GM19238 (cell line): ENCODE data around the gene TSC22D4.
"Not testable (repeated sequence)": the region's sequence is repeated elsewhere in the genome, so short reads cannot be mapped to it uniquely, and the experiment has no call there.

Source experiments
- DNase-seq: peaks from one replicate; pipeline ENCODE4 v3.0.0; 2011; ENCODE audit warnings: low spot score; ENCODE audit not compliant: insufficient read length

Gene TSC22D4

DNA sequence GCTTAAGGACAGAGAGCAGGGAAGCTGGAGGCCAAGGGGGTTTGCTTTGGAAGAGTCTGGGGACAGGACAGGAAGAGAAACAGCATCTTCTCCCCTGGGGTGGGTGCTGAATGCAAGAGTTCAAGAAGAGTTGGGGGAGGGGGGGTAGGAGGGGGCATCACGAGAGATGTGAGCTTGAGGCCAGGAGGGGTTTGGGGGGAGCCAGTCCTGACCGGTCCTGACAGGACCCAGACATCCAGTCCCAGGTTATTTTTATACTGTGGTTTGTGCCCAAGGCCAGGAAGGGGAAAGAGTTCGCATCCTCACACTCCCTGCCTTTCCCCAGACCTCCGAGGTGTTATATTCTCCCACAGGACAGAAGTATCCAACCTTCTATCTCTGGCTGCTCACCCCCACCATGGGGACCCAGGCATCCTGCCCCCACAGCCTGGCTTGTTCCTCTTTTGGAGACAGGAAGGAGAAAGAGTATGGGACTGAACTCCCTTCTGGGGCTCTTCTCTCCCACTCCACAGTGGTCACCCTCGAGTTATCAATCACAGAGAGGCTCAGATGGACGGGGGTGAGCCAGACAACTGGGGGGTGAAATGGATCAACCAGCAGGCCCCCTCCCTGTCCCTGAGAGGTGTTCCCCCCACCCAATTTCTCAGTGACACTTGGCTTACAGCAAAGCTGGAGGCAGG is 2.8 kb downstream of the TSC22D4 start:
- DNase-seq: no peak

DNA sequence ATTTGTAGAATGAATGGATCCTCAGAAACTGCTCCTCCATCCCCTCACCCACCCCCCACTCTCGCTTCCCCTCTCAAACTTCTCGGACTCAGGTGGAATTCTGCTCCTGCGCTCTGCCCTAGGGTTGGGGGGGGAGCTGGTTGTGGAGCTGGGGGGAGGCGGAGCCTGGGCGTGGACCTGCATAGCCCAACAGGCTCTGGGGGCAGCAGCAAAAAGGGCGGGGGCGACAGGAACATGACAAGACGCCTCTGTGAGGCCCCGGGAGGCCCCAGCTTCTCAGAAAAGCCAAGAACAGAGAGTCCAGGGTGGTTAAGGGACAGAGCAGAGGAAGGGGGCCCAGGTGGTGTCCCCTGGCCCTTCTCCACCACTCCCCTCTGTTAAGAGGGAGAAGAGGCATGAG is 3.5 kb downstream of the TSC22D4 start:
- no peak for DNase-seq

DNA sequence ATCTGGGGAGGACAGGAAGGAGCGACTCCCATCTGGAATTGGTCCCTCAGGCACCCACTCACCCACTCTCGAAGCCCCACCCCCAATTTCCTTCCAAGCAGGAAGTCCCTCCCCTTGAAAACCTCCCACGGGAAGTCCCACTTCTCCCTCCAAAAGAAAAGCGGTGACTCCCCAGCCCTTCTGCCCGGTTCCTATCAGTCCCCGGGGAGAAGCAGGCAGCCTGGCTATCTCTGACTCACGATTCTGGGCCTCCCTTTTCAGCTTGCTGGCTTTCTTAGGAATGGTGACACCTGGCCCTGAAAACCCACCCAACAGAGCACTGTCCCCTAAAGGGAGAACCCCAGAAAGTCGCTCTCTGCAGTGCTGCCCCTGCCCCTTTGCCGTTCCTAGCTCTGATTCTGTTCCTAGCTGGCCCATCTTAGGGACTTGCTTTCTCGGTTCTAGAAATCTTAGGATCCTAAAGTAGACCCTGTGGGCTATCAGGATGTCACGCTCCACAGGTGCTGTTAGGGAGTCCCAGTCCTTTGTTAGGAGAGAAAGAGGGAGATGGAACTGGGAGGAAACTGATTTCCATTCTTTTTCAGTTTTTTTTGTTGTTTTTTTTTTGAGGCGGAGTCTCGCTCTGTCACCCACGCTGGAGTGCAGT is 6.0 kb downstream of the TSC22D4 start:
- no peak for DNase-seq

DNA sequence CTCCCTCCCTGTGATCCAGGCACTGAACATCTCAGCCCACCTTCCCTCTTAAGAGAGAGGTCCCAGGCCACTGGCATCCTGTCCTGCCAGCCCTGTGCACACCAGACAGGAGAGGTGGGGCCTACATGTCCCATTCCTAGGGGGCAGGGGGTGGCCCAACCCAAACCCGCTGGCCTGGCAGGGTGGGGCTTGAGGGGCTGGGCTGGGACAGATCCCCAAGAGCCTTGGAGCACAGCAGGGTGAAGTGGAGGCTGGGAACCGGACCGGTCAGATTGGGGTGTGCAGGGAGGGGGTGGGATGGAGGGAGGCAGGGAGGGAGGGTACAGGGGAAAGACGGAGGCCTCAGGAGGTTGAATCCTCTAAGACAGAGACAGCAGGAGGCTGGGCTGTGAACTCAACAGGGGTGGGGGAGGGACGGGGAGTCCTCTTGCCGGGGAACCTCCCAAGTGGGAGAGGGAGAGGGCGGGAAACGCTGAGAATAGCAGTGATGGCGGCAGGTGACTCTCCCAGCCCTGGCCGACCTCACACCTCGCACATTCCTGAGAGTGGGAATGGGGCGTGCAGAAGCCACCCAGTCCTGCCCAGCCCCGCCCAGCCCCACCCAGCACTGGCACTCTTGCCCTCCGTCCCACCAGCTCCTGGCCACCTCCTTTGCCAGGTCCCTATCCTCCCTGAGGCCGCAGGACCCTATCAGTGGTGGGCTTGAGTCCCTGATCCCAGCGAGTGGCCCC is 6.7 kb downstream of the TSC22D4 start:
- no peak for DNase-seq

GRCh38 chr7:100471021-100471420 is 8.0 kb downstream of the TSC22D4 start:
- DNase-seq: no peak

GRCh38 chr7:100469227-100470044 is 9.6 kb downstream of the TSC22D4 start:
- peak; percentile 95 for DNase-seq

DNA sequence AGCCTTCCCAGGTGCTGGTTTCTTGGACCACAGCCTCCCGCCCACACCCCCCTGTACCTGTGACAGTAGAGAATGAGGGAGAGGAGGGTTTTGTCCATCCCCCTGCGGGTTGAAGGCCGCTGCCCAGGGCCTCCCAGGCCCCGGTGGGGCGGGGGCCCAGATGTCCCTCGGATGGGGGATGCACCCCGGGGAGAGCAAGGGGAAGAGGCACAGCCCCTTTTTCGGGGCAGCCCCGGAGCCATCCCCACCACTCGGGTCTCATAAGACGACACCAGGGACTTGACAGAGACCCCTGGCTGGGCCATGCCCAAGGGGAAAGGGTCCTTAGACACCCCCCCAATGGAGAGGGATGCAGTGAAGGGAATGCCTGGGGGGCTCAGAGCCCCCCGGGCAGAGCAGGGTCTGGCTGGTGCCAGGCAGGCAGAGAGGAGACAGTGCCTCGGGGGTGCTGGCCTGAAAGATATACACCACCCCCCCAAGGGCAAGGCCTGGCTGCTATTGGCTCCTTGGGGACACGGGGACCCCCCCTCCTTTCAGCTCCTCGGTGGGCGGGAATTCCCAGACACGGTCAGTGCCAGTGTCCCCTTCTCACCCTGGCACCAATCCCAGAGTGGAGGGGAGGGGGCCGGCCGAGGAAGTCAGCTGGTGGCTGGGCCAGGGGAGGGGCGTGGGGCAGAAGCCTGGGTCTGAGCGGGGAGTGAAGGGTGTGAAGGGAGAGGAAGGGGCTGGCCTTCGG is 11.2 kb downstream of the TSC22D4 start:
- no peak for DNase-seq

DNA sequence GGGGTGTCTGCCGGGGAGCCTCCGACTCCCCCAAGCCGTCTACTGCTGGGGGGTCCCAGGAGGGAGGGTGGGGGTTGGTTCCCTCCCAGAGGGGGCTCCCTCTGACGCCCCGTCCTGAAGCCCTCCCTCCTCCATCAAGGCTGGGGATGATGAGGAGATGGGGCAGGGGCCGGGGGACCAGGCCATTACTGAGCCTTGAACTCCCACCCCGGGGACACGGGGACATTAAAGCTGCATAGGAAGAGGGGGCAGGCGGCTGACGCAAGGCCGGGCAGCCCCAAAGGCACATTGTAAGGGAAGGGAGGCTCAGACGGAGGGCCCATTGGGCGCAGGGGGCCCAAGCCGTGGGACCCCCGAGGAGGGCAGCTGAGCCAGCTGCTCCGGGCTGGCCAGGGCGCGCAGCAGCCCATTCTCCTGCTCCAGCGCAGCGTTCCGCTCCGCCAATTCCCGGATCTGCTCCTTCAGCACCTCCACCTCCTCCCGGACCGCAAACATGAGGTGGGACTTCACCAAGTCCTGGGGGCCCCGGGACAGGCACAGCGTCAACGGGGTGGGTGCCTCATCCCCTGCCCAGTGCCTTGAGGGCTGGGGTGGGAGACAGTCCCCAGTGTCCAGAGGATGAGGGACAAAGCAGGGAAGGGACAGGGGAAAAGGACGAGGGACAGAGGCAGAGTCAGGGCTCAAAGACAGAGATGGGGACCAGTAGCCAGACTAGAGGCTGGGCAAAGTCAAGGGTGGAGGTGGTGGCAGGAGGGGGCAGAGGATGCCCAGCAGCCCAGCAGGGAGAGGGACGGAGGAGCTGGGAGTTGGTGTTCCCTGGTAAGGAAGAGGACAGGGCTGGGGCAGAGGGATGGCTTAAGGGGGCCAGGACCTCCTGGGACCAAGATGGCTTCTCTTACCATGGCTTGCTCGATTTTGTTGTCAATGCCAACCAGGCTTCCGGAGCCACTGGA is 12.1 kb downstream of the TSC22D4 start:
- DNase-seq: no peak

- no peak for DNase-seq
Measured at GRCh38 chr7:100465702-100466311, 13.2 kb downstream of the TSC22D4 start.

- DNase-seq: no peak
Measured at GRCh38 chr7:100465299-100465698, 13.7 kb downstream of the TSC22D4 start.

DNA sequence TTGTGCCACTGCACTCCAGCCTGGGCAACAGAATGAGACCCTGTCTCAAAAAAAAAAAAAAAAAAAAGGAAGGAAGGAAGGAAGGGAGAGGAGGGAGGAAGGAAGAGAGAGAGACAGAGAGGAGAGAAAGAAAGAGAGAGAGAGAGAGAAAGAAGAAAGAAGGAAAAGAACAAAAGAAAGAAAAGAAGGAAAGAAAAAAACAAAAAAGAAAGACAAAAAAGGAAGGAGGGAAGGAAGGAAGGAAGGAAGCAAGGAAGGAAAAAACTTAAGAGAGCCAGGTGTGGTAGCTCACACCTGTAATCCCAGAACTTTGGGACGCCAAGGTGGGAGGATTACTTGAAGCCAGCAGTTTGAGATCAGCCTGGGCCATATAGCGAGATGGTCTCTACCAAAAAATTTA is 14.2 kb downstream of the TSC22D4 start:
- DNase-seq: no peak

GRCh38 chr7:100464210-100464660 is 14.8 kb downstream of the TSC22D4 start, which contains the start of gene SPACDR:
TSS of gene SPACDR (minus strand) at chr7:100464260. CDS start at chr7:100464025, 235 bp downstream.
- DNase-seq: no peak

GRCh38 chr7:100457033-100457432 is 22.0 kb downstream of the TSC22D4 start:
- DNase-seq: no peak

DNA sequence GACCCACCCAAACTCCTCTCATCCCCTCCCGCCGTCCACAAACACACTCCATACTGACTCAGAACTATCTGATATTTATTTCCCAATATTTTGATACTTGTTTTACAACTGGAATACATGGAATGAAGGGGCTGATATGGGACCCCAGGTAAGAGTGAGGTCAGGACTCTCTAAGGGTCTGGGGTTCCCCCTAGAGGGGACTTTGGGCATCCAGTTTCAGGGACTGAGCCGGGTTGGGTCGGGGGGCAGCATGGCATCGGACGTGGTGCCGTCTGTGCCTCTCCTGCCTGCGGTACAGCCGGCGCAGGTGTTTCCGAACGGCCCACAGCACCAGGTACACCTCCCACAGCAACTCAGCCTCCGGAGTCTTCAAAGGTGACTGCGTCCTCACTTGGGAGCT is 22.5 kb downstream of the TSC22D4 start:
- no peak for DNase-seq

DNA sequence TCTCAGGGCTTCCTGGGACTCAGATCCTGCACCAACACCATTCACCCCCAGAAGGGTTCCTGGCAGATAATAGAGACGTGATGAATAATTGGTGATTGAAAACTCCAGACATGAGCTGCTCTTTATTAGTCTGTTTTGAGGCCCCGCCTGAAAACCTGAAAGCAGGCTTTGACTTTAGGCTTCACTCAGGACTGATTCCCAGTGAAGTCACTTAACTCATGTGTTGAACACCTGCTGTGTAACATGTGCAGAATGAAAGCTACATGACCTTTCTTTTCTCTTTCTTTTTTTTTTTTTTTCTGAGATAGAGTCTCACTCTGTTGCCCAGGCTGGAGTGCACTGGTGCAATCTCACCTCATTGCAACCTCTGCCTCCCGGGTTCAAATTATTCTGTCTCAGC is 23.8 kb downstream of the TSC22D4 start:
- DNase-seq: no peak

GRCh38 chr7:100453854-100454253 is 25.2 kb downstream of the TSC22D4 start:
- DNase-seq: not testable (repeated sequence)

GRCh38 chr7:100452513-100452912 is 26.5 kb downstream of the TSC22D4 start:
- DNase-seq: no peak

- DNase-seq: no peak
Measured at GRCh38 chr7:100449190-100449795, 29.7 kb downstream of the TSC22D4 start.

DNA sequence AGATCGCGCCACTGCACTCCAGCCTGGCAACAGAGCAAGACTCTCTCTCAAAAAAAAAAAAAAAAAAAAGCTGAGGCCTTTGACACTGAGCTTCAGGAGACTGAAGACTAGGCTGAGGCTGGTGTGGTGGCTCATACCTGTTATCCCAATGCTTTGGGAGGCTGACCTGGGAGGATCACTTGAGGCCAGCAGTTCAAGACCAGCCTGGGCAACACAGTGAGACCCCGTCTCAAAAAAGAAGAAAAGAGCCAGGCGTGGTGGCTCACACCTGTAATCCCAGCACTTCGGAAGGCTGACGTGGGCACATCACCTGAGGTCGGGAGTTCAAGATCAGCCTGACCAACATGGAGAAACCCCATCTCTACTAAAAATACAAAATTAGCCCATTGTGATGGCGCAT is 31.7 kb downstream of the TSC22D4 start:
- DNase-seq: not testable (repeated sequence)
